HUES64 (cell line): ENCODE measurements around the gene PRAC2. TPM values are rescaled to one million over a fixed set of nuclear protein-coding genes. Genes with fewer than 3 reads are reported as not detected.

Source experiments
- H3K27ac ChIP-seq: 2 replicates; pipeline ENCODE4 v1.7.0; 2013; ENCODE audit warnings: low read depth, low read length, inconsistent platforms
- H3K27me3 ChIP-seq: 2 replicates; pipeline ENCODE4 v1.6.1; 2013; ENCODE audit warnings: mild to moderate bottlenecking, low read length; ENCODE audit not compliant: insufficient read depth
- H3K36me3 ChIP-seq: 2 replicates; pipeline ENCODE4 v1.6.1; 2013; ENCODE audit warnings: mild to moderate bottlenecking, low read length; ENCODE audit not compliant: insufficient read depth
- H3K4me1 ChIP-seq: 2 replicates; pipeline ENCODE4 v1.6.1; 2013; ENCODE audit warnings: mild to moderate bottlenecking, low read length, moderate library complexity; ENCODE audit not compliant: insufficient read depth
- H3K4me3 ChIP-seq: 2 replicates; pipeline ENCODE4 v1.5.1; 2013; ENCODE audit warnings: mild to moderate bottlenecking, low read length, moderate library complexity
- H3K9ac ChIP-seq: 2 replicates; pipeline ENCODE4 v1.6.1; 2013; ENCODE audit warnings: mild to moderate bottlenecking, low read depth, low read length
- H3K9me3 ChIP-seq: 2 replicates; pipeline ENCODE4 v1.6.1; 2013; ENCODE audit warnings: low read depth, low read length; ENCODE audit not compliant: insufficient read depth
- WGBS: fragments of 150-250, 120-280 bp; methylation state at CpG from one replicate; pipeline ENCODE4 v1.1.7; 2013; ENCODE audit warnings: missing lambda C conversion rate; 5-methylcytosine and 5-hydroxymethylcytosine counted together
- polyA plus RNA-seq, 2 experiments: library from polyadenylated mRNA; stranded (reverse); fragments of 50-300 nt; gene quantifications; one replicate each; pipeline ENCODE4 v1.2.3, GENCODE V29; 2013

Gene PRAC2
- not detected for polyA plus RNA-seq (2013, experiment 1 of 2)
- not detected for polyA plus RNA-seq (2013, experiment 2 of 2)

DNA sequence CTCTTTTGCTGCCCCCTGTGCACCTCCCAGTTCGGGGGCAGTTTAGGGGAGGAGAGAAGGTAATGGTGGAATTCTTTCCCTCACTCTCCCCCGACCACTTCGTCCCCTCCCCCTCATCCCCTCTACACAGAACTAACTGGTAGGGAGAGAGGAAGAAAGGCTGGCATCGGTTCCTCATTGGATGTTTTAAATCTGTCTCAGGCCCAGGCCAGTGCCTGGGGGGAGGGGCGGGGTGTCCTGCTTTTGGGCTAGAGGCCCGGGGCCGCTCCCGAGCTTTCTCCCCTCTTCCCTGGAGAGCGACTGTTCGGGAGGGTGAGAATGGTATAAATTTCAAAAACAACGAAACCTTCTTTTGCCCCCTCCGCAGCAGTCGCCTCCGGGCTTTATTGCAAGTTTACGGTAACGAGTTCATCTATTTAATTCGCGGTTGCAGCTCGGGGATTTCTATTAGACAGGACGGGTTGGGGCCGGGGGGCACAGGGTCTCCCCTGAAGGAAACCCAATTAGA is at the start of gene PRAC2:
Gene PRAC2, plus strand, starts transcription at position 271 of the 508 bp plus-strand sequence. CDS start 1,226 bp downstream, outside the sequence.
- WGBS, result under 1% methylated on average over 14 of the region's 21 CpGs
- H3K4me1 ChIP-seq, result peaks cover 24% of the 10 kb centered on the region
- H3K27ac ChIP-seq, result no peak within 1 kb of the TSS
- no peaks in the 10 kb centered on the region for H3K9me3 ChIP-seq
- no peaks in the 10 kb centered on the region for H3K36me3 ChIP-seq
- H3K9ac ChIP-seq, result no peak within 1 kb of the TSS
- H3K27me3 ChIP-seq, result peaks cover 100% of the 10 kb centered on the region
- H3K4me3 ChIP-seq, result peak within 1 kb of the TSS; percentile 32

DNA sequence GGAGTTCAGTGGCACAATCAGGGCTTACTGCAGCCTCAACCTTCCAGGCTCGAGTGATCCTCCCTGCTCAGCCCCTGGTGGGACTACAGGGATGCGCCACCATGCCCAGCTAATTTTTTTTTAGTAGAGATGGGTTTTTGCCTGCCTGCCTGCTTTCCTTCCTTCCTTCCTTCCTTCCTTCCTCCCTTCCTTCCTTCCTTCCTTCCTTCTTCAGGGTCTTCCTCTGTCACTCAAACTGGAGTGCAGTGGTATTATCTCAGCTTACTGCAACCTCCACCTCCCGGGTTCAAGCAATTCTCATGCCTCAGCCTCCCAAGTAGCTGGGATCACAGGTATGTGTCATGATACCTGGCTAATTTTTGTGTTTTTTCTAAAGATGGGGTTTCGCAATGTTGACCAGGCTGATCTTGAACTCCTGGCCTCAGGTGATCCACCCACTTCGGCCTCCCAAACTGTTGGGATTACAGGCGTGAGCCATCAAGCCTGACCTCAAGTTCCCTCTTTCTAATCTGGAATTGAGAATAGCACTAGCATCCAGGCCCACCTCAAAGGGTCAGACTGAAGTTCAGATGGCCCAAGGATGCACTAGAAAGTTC is 45.9 kb upstream of the PRAC2 start:
- Histone ChIP-seq H3K9me3 (no peaks in the 10 kb centered on the region), H3K36me3 (no peaks in the 10 kb centered on the region), H3K27me3 (peaks cover 80% of the 10 kb centered on the region), H3K27ac (no peak overlapping the region), H3K4me3 (no peak overlapping the region), H3K4me1 (peaks cover 2% of the 10 kb centered on the region; the same call in 1 of the 2 replicates), H3K9ac (no peak overlapping the region)
- 87% methylated on average over 6 of the region's 6 CpGs for WGBS

DNA sequence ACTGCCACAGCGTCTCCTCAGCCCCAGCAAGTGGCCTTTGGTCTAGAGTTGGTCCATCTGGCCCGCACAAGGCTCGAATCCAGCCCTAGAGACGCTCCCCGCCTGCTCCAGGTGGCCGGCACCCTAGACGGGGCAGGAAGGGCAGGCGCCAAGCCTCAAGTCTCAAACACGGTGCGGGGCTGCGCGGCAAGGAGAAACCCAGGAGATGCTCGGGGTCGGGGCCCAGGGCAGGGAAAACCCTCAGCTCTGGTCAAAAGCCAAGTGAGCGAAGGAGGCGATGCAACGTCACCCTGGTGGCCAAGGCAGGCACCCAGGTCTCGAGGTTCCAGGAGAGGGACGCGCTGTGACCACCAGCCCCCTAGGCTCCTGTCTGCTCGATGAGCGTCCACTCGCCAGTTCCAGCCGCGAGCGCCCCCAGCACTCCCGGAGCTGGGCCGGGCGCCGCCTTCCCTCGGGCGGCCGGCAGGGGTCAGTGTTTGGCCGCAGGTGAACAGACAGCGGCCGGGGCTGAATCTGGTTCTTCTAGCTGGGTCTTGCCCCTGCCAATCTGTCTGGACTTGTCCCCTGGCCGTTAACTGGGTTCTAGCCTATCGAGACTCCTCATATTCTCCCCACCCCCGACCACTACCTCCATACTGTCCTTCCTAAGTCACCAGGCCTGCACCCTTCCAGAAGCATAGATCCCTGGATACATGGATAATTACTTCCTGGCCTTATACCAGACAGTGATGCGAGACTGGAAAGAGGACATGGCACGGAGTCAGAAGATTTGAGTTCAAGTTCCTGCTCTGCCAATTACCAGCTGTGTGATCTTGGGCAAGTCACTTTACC is 44.6 kb upstream of the PRAC2 start:
- peaks cover 78% of the 10 kb centered on the region for H3K27me3 ChIP-seq

DNA sequence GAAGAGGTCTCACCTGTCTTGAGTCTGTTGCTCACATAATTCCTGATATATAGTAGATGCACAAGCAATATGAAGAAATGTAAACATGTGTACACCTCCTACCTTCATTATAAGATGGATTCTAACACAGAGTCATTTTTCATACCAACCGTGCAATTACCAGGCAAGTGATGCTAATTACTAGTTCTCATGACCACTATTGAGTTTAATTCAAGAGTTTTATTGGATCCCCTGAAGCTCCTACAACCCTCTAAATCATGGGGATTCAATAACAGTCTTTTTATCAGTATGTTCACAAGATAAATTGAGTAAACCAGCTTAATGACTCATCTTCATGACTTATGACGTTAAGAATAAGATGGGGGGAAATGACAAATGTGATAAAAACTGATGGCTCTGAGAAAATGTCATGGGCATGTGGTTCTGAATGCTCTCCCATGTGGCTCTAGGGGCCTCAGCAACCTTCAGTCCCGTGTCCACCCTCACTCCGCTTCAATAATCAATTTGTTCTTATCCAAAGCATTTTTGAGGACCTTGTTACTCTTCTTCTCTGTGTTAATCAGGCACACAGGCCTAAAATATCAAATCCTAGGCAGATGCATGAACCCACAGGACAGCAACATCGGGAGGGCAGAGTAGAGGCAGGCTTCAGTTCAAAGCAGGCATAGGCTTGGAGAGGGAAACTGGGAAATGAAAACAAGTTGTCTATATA is 43.4 kb upstream of the PRAC2 start:
- H3K4me3 ChIP-seq, result no peak overlapping the region
- H3K4me1 ChIP-seq, result no peaks in the 10 kb centered on the region
- no peak overlapping the region for H3K9ac ChIP-seq
- 90% methylated on average over 5 of the region's 5 CpGs for WGBS
- H3K36me3 ChIP-seq, result no peaks in the 10 kb centered on the region
- H3K27ac ChIP-seq, result no peak overlapping the region
- H3K27me3 ChIP-seq, result peaks cover 72% of the 10 kb centered on the region
- no peaks in the 10 kb centered on the region for H3K9me3 ChIP-seq

More for the DNA sequence above, 44.6 kb upstream of the PRAC2 start:
- no peak overlapping the region for H3K27ac ChIP-seq
- no peaks in the 10 kb centered on the region for H3K9me3 ChIP-seq
- no peaks in the 10 kb centered on the region for H3K36me3 ChIP-seq
- peak overlapping the region; percentile 48 for H3K4me3 ChIP-seq
- WGBS, result 10% methylated on average over 41 of the region's 41 CpGs
- H3K9ac ChIP-seq, result no peak overlapping the region
- no peaks in the 10 kb centered on the region for H3K4me1 ChIP-seq

DNA sequence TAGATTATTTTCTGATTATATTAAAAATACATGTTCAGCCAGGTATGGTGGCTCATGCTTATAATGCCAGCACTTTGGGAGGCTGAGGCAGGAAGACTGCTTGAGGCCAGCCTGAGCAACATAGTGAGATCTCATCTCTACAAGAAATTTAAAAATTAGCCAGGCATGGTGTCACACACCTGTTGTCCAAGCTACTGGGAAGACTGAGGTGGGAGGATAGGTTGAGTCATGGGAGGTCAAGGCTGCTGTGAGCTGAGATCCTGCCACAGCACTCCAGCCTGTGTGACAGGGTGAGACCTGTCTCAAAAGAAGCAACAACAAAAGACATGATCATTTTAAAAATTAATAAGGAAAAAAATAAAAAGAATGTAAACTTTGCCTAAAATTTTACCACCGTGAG is 41.4 kb upstream of the PRAC2 start:
- no peaks in the 10 kb centered on the region for H3K9me3 ChIP-seq
- peaks cover 53% of the 10 kb centered on the region for H3K27me3 ChIP-seq
- H3K4me3 ChIP-seq, result no peak overlapping the region
- H3K36me3 ChIP-seq, result no peaks in the 10 kb centered on the region
- WGBS, result 100% methylated on average over 1 of the region's 1 CpG
- H3K27ac ChIP-seq, result no peak overlapping the region
- H3K4me1 ChIP-seq, result no peaks in the 10 kb centered on the region
- no peak overlapping the region for H3K9ac ChIP-seq

DNA sequence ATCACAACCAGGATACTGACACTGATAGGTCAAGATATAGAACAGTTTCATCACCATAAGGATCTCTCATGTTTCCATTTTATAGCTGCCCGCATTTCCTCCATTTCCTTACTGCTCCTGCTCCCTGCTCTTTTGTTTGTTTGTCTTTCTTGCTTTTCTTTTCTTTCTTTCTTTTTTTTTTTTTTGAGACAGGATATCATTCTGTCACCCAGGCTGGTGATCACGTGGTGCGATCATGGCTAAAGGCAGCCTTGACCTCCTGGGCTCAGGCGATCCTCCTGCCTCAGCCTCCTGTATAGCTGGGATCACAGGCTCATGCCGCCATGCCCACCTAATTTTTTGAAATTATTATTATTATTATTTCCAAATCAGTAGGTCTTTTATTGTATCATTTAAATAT is 32.3 kb upstream of the PRAC2 start:
- H3K4me3 ChIP-seq, result no peak overlapping the region
- 89% methylated on average over 4 of the region's 5 CpGs for WGBS
- H3K9me3 ChIP-seq, result no peaks in the 10 kb centered on the region
- H3K36me3 ChIP-seq, result no peaks in the 10 kb centered on the region
- no peaks in the 10 kb centered on the region for H3K4me1 ChIP-seq
- H3K27me3 ChIP-seq, result peaks cover 13% of the 10 kb centered on the region; the same call in 1 of the 2 replicates
- no peak overlapping the region for H3K27ac ChIP-seq
- H3K9ac ChIP-seq, result no peak overlapping the region

DNA sequence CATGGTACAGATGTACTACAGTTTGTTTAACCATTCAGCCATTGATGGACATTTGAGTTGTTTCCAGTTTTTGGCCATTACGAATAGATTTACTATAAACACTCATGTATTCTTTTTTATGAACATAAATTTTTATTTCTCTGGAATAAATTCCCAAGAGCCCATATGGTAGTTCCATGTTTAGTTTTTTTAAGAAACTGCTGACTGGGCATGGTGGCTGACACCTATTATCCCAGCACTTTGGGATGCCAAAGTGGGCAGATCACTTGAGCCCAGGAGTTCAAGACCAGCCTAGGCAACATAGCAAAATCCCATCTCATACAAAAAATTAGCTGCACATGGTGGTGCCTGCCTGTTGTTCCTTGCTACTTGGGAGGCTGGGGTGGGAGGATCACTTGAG is 30.9 kb upstream of the PRAC2 start:
- no peak overlapping the region for H3K27ac ChIP-seq
- peaks cover 13% of the 10 kb centered on the region; the same call in 1 of the 2 replicates for H3K27me3 ChIP-seq
- no peak overlapping the region for H3K4me3 ChIP-seq
- H3K4me1 ChIP-seq, result no peaks in the 10 kb centered on the region
- H3K9ac ChIP-seq, result no peak overlapping the region
- no peaks in the 10 kb centered on the region for H3K9me3 ChIP-seq
- no peaks in the 10 kb centered on the region for H3K36me3 ChIP-seq
- no CpG with 5 or more reads among the region's 1 CpG for WGBS

DNA sequence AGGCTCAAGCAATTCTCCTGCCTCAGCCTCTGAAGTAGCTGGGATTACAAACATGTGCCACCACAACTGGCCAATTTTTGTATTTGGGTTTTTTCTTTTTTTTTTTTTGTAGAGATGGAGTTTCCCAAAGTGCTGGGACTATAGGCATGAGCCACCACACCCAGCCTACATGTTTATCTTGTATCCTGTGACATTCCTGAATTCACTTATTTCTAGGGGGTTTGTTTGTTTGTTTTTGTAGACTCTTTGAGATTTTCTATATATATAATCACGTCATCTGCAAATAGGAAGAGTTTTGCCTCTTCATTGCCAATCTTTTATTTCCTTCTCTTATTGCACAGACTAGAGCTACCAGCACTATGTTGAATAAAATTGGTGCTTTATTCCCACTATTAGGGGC is 29.8 kb upstream of the PRAC2 start:
- WGBS, result no CpG with 5 or more reads among the region's 1 CpG
- H3K36me3 ChIP-seq, result no peaks in the 10 kb centered on the region
- H3K9ac ChIP-seq, result no peak overlapping the region

DNA sequence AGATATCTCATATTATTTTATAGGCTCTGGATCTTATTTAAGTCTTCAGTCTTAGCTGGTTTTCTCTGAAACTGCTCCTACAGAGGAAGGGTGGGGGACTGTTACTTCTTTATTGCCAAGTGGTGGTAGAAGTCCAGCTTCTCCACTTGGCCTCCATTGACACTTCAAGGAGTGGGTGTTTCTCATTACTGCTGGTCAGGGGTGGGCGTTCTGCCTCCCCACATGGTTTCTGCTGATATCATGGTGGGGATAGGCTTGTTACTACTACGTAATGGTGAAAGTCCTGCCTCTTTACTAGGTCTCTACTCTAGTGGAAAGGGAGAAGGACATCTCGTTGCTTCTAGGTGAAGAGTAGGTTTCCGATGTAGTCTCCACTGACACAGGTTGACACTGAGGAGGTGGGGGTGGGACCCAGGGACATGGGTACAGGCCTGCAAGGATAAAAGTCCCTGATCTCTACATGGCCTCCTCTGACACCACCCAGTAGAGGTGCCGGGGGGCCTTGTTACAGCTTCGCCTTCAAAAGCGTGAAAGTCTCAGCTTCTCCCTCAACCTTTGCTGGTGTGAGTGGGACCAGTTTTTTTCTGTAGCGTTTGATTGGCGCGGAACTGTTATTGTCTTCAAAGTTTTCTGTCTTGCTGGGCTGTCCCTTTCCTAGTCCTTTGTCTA is 21.0 kb upstream of the PRAC2 start:
- Histone ChIP-seq H3K36me3 (no peaks in the 10 kb centered on the region), H3K27ac (no peak overlapping the region), H3K9ac (no peak overlapping the region), H3K4me1 (no peaks in the 10 kb centered on the region), H3K9me3 (no peaks in the 10 kb centered on the region), H3K27me3 (peaks cover 53% of the 10 kb centered on the region), H3K4me3 (no peak overlapping the region)
- WGBS, result 98% methylated on average over 10 of the region's 10 CpGs

More for the DNA sequence above, 29.8 kb upstream of the PRAC2 start:
- no peaks in the 10 kb centered on the region for H3K4me1 ChIP-seq
- peaks cover 19% of the 10 kb centered on the region; the same call in 1 of the 2 replicates for H3K27me3 ChIP-seq
- no peak overlapping the region for H3K27ac ChIP-seq
- no peaks in the 10 kb centered on the region for H3K9me3 ChIP-seq
- no peak overlapping the region for H3K4me3 ChIP-seq

DNA sequence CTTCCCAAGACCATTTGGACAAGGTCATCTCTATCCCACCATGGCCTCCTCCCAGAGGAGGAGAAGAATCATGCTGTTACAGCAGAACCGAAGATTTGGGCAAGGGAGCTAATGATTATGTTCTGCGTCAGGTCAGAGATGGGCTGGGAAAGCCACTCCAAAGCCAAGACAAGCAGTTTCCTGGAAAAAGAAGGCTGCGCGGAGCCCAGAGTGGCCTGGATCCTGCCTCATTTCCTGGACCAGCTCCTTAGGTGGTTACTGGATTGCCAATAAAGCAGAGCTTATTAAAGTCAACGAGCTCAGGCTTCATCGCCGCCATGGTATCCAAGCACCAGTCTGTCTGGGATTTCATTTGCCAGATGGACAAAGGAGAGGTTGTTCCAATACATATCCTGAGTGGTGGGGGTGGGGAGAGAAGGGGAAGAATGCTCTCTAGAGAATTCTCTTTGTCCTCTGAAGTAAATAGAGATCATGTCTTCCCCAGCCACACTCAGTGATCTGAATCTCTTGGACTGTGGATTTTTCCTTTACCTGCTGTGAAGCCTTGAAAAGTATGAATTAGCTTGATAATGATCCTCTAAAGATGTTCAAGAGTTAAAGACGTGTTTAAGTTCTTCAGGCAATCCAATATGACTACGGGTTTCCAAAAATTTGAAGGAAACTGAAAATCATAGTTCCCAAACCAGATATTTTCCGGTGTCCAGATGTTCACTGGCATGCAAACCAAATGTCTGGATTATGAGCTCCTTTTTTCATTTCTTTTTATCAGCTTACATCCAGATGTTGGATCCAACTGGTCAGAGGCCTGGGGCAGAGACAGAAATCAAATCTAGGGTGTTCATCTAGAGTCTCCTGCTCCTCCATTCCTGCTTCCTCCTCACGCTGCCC is 18.4 kb upstream of the PRAC2 start:
- Histone ChIP-seq H3K27ac (no peak overlapping the region), H3K9me3 (no peaks in the 10 kb centered on the region), H3K4me3 (no peak overlapping the region), H3K9ac (no peak overlapping the region), H3K27me3 (peaks cover 65% of the 10 kb centered on the region), H3K4me1 (no peaks in the 10 kb centered on the region), H3K36me3 (no peaks in the 10 kb centered on the region)
- WGBS, result 93% methylated on average over 11 of the region's 11 CpGs
